ENCODE data around the gene HAP1.

Gene HAP1

DNA sequence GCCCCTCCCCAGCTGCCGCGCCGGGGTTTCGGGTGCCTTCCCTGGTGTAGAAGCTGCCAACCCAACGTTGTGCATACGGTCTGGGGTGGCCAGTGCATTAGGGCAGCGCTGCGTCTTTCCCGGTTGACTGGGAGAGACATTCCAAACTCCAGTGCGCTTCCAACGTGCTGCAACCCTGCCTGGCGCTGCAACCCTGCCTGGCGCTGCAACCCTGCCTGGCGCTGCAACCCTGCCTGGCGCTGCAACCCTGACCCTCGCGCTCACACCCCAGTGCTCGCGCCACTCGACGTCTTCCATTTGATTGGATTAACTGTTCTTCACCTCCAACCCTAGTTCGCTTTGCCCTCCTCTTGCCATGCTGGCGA, 488 bp upstream of the HAP1 start:
- Histone ChIP-seq H3K9ac (ENCODE audit: low read length) (no peak overlapping the region), H3K9me2 (ENCODE audit: low read depth, low read length) (no peaks in the 10 kb centered on the region), H3F3A (ENCODE audit: insufficient read depth, low read length) (no peaks in the 10 kb centered on the region), H3K79me2 (ENCODE audit: insufficient read depth, low read length) (no peaks in the 10 kb centered on the region), H3K4me1 (ENCODE audit: insufficient read depth, low read length, severe bottlenecking) (peaks cover 5% of the 10 kb centered on the region), H3K27ac (ENCODE audit: low read depth, low read length, poor library complexity, severe bottlenecking) (no peak overlapping the region), H3K36me3 (ENCODE audit: insufficient read depth, low read length) (no peaks in the 10 kb centered on the region), H3K9me3 (ENCODE audit: low read length) (no peaks in the 10 kb centered on the region), H2AFZ (ENCODE audit: low read length) (no peak overlapping the region), H3K4me2 (ENCODE audit: low read length) (no peak overlapping the region), H3K27me3 (ENCODE audit: insufficient read depth, low read length) (no peaks in the 10 kb centered on the region; the same call in 1 of the 2 replicates), H3K4me3 (ENCODE audit: low read depth, low read length, poor library complexity, severe bottlenecking) (no peak overlapping the region), H4K20me1 (ENCODE audit: insufficient read depth, low read length) (no peaks in the 10 kb centered on the region)
- TF ChIP-seq EZH2 (IDR thresholded peaks at IDR 0.05; ENCODE audit: borderline replicate concordance, low read length) = no peak
- TF ChIP-seq, protein P1, sequence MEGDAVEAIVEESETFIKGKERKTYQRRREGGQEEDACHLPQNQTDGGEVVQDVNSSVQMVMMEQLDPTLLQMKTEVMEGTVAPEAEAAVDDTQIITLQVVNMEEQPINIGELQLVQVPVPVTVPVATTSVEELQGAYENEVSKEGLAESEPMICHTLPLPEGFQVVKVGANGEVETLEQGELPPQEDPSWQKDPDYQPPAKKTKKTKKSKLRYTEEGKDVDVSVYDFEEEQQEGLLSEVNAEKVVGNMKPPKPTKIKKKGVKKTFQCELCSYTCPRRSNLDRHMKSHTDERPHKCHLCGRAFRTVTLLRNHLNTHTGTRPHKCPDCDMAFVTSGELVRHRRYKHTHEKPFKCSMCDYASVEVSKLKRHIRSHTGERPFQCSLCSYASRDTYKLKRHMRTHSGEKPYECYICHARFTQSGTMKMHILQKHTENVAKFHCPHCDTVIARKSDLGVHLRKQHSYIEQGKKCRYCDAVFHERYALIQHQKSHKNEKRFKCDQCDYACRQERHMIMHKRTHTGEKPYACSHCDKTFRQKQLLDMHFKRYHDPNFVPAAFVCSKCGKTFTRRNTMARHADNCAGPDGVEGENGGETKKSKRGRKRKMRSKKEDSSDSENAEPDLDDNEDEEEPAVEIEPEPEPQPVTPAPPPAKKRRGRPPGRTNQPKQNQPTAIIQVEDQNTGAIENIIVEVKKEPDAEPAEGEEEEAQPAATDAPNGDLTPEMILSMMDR (IDR thresholded peaks at IDR 0.05; ENCODE audit: low read length) = no peak

DNA sequence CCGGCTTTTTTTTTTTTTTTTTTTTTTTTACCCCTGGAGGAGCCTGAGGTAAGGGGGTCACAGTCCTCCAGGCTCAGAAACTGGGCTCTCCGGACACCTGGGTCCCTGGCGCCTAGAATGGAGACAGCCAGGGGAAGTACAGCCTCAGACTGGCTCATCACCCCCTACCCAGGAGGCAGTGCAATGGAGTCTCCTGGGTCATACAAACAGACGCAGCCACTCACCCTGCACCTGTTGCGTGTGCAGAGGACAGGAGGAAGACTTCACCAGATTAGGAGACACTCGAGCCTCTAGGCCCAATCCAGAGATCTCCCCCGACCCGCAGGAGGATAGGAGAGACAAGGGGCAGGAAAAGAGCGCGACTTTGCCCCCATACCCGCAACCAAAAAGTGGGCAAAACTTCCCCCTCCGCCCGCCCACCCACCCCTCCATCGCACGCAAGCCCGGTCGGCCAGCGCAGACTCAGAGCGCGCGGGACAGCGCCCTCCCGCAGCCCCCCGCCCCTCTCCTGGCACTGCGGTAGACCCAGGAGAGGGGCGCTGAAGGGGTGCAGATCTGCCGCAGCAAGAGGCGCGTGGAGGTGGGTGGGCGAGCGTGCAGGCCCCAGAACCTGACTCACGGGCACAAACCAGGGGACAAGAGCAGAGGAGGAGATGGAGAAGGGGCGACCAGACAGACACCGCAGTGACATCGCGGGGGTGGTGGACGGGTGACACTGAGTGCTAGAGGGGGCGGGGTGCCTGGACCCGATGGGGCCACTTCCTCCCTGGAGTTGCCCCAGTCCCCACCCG, 900 bp downstream of the HAP1 start:
- Histone ChIP-seq H3K9ac (ENCODE audit: low read length) (no peak overlapping the region), H3K79me2 (ENCODE audit: insufficient read depth, low read length) (no peaks in the 10 kb centered on the region), H3K27ac (ENCODE audit: low read depth, low read length, poor library complexity, severe bottlenecking) (no peak overlapping the region), H3K27me3 (ENCODE audit: insufficient read depth, low read length) (no peaks in the 10 kb centered on the region; the same call in 1 of the 2 replicates), H3K36me3 (ENCODE audit: insufficient read depth, low read length) (no peaks in the 10 kb centered on the region), H3K4me1 (ENCODE audit: insufficient read depth, low read length, severe bottlenecking) (peaks cover 5% of the 10 kb centered on the region), H3K9me2 (ENCODE audit: low read depth, low read length) (no peaks in the 10 kb centered on the region), H3K4me2 (ENCODE audit: low read length) (no peak overlapping the region), H3F3A (ENCODE audit: insufficient read depth, low read length) (no peaks in the 10 kb centered on the region), H2AFZ (ENCODE audit: low read length) (no peak overlapping the region), H3K4me3 (ENCODE audit: low read depth, low read length, poor library complexity, severe bottlenecking) (no peak overlapping the region), H3K9me3 (ENCODE audit: low read length) (no peaks in the 10 kb centered on the region), H4K20me1 (ENCODE audit: insufficient read depth, low read length) (no peaks in the 10 kb centered on the region)
- no peak for TF ChIP-seq EZH2 (IDR thresholded peaks at IDR 0.05; ENCODE audit: borderline replicate concordance, low read length)
- TF ChIP-seq, protein P1 (IDR thresholded peaks at IDR 0.05; ENCODE audit: low read length) = no peak

DNA sequence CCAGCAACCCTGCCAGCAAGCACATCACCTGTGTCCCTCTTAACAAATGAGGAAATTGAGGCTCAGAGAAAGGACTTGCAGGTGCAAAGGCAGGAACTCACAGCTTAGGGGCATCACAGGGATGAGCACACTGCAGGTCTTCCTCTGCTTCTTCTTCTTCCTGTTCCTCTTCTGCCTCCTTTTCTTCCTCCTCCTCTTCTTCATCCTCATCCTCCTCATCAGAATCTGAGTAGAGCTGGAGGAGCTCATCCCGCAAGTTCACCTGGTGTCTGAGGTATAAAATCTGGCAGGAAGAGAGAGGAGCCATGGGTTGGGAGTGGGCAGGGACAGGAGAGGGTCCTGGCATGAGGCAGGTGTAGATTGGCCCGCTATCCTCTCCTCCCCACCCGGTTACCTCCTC, 2.6 kb downstream of the HAP1 start:
- Histone ChIP-seq H3K36me3 (ENCODE audit: insufficient read depth, low read length) (no peaks in the 10 kb centered on the region), H3K4me1 (ENCODE audit: insufficient read depth, low read length, severe bottlenecking) (no peaks in the 10 kb centered on the region), H3K4me3 (ENCODE audit: low read depth, low read length, poor library complexity, severe bottlenecking) (no peak overlapping the region), H3K27me3 (ENCODE audit: insufficient read depth, low read length) (no peaks in the 10 kb centered on the region; the same call in 1 of the 2 replicates), H3K9ac (ENCODE audit: low read length) (no peak overlapping the region), H3K4me2 (ENCODE audit: low read length) (no peak overlapping the region), H3F3A (ENCODE audit: insufficient read depth, low read length) (no peaks in the 10 kb centered on the region), H4K20me1 (ENCODE audit: insufficient read depth, low read length) (no peaks in the 10 kb centered on the region), H3K9me3 (ENCODE audit: low read length) (no peaks in the 10 kb centered on the region), H3K79me2 (ENCODE audit: insufficient read depth, low read length) (no peaks in the 10 kb centered on the region), H3K27ac (ENCODE audit: low read depth, low read length, poor library complexity, severe bottlenecking) (no peak overlapping the region), H2AFZ (ENCODE audit: low read length) (no peak overlapping the region), H3K9me2 (ENCODE audit: low read depth, low read length) (no peaks in the 10 kb centered on the region)
- TF ChIP-seq, protein P1 (IDR thresholded peaks at IDR 0.05; ENCODE audit: low read length) = no peak
- no peak for TF ChIP-seq EZH2 (IDR thresholded peaks at IDR 0.05; ENCODE audit: borderline replicate concordance, low read length)
